HEK293 (cell line): ENCODE measurements around the gene SAMD4B.

Experiments used
- CTCF ChIA-PET: fragments of 350-600 bp; formaldehyde crosslinking; extraction: SDS; loops from one replicate; lab custom pipeline; 2021; ENCODE audit warnings: antibody characterized with exemption; lab: Yijun Ruan, JAX
- POLR2A ChIA-PET: fragments of 300-600 bp; formaldehyde crosslinking; extraction: SDS; loops from one replicate; lab custom pipeline; 2020; ENCODE audit warnings: antibody characterized with exemption, inconsistent platforms; lab: Yijun Ruan, JAX
- H3K27ac ChIP-seq: fragments of 200-500 bp; sonication (Bioruptor generic); 2 replicates; pipeline ENCODE4 v1.5.1; 2014; ENCODE audit warnings: low read depth, low read length, control low read depth, inconsistent platforms; ENCODE audit errors: extremely low read depth
- H3K36me3 ChIP-seq, 2 experiments: fragments of 200-500 bp in 1 of 2; sonication (Bioruptor generic) in 1 of 2; 1 replicate in 1 of 2; 2 replicates in 1 of 2; pipeline ENCODE4 v1.5.1; 2014 to 2017; ENCODE audit warnings: inconsistent platforms in 2 of 2, low read length in 2 of 2; ENCODE audit not compliant: control insufficient read depth in 2 of 2, insufficient read depth in 1 of 2
- H3K4me1 ChIP-seq: fragments of 200-500 bp; sonication (Bioruptor generic); 2 replicates; pipeline ENCODE4 v1.5.1; 2014; ENCODE audit warnings: mild to moderate bottlenecking, low read length, inconsistent platforms; ENCODE audit not compliant: control insufficient read depth, insufficient read depth
- H3K4me3 ChIP-seq: 2 replicates; pipeline ENCODE4 v1.5.1; 2011; ENCODE audit warnings: low read depth, mild to moderate bottlenecking, control low read depth, low read length, moderate library complexity
- H3K9me3 ChIP-seq: fragments of 200-500 bp; sonication (Bioruptor generic); 2 replicates; pipeline ENCODE4 v1.5.1; 2014; ENCODE audit warnings: low read depth, low read length, inconsistent platforms; ENCODE audit not compliant: control insufficient read depth, insufficient read depth
- CTCF ChIP-seq: fragments of 450-650 bp; formaldehyde crosslinking; IDR thresholded peaks from 2 replicates; pipeline ENCODE4 v1.5.1; 2016; ENCODE audit warnings: missing biosample characterization, missing genetic modification characterization
- KLF7 ChIP-seq: fragments of 450-650 bp; formaldehyde crosslinking; IDR thresholded peaks from 2 replicates; pipeline ENCODE4 v1.5.1; 2016; ENCODE audit warnings: missing biosample characterization, missing genetic modification characterization, borderline replicate concordance
- MEIS1 ChIP-seq: sonication (generic); formaldehyde crosslinking; IDR thresholded peaks from 2 replicates; pipeline ENCODE4 v1.8.1; 2022; ENCODE audit warnings: missing genetic modification reagents, mild to moderate bottlenecking, borderline replicate concordance
- PRDM10 ChIP-seq: fragments of 450-650 bp; formaldehyde crosslinking; IDR thresholded peaks from 2 replicates; pipeline ENCODE4 v1.5.1; 2016; ENCODE audit warnings: missing biosample characterization, missing genetic modification characterization
- SCRT2 ChIP-seq: fragments of 450-650 bp; formaldehyde crosslinking; IDR thresholded peaks from 2 replicates; pipeline ENCODE4 v1.5.1; 2016; ENCODE audit warnings: missing biosample characterization, missing genetic modification characterization
- ZBTB21 ChIP-seq: fragments of 450-650 bp; formaldehyde crosslinking; IDR thresholded peaks from 2 replicates; pipeline ENCODE4 v1.5.1; 2017; ENCODE audit warnings: missing biosample characterization, missing genetic modification characterization
- ZBTB48 ChIP-seq: fragments of 450-650 bp; formaldehyde crosslinking; IDR thresholded peaks from 2 replicates; pipeline ENCODE4 v1.5.1; 2016; ENCODE audit warnings: missing biosample characterization, missing genetic modification characterization
- ZBTB49 ChIP-seq: fragments of 450-650 bp; formaldehyde crosslinking; IDR thresholded peaks from 2 replicates; pipeline ENCODE4 v1.5.1; 2016; ENCODE audit warnings: missing biosample characterization, missing genetic modification characterization, low read depth
- ZNF10 ChIP-seq: fragments of 450-650 bp; formaldehyde crosslinking; IDR thresholded peaks from 2 replicates; pipeline ENCODE4 v1.5.1; 2017; ENCODE audit warnings: missing biosample characterization, missing genetic modification characterization
- ZNF132 ChIP-seq: fragments of 450-650 bp; formaldehyde crosslinking; IDR thresholded peaks from 2 replicates; pipeline ENCODE4 v1.5.1; 2017; ENCODE audit warnings: missing biosample characterization, missing genetic modification characterization, borderline replicate concordance
- ZNF2 ChIP-seq: fragments of 450-650 bp; formaldehyde crosslinking; IDR thresholded peaks from 2 replicates; pipeline ENCODE4 v1.5.1; 2016; ENCODE audit warnings: missing biosample characterization, missing genetic modification characterization
- ZNF302 ChIP-seq: fragments of 450-650 bp; formaldehyde crosslinking; IDR thresholded peaks from 2 replicates; pipeline ENCODE4 v1.5.1; 2016; ENCODE audit warnings: missing biosample characterization, missing genetic modification characterization, low read depth
- ZNF341 ChIP-seq: fragments of 450-650 bp; formaldehyde crosslinking; IDR thresholded peaks from 2 replicates; pipeline ENCODE4; 2016; ENCODE audit warnings: low read depth, missing biosample characterization, missing genetic modification characterization
- ZNF354C ChIP-seq: fragments of 450-650 bp; formaldehyde crosslinking; IDR thresholded peaks from 2 replicates; pipeline ENCODE4 v1.5.1; 2016; ENCODE audit warnings: missing biosample characterization, missing genetic modification characterization, low read depth, borderline replicate concordance
- ZNF366 ChIP-seq: fragments of 450-650 bp; formaldehyde crosslinking; conservative IDR thresholded peaks from 2 replicates; pipeline ENCODE4 v1.5.1; 2016; ENCODE audit warnings: missing biosample characterization, missing genetic modification characterization
- ZNF529 ChIP-seq: fragments of 450-650 bp; formaldehyde crosslinking; IDR thresholded peaks from 2 replicates; pipeline ENCODE4 v1.5.1; 2017; ENCODE audit warnings: missing genetic modification characterization, missing biosample characterization; ENCODE audit not compliant: insufficient replicate concordance
- ZNF596 ChIP-seq: fragments of 450-650 bp; IDR thresholded peaks from 2 replicates; pipeline ENCODE4 v1.5.0; 2018; ENCODE audit warnings: missing biosample characterization, mild to moderate bottlenecking, missing genetic modification characterization, moderate library complexity
- ZNF629 ChIP-seq: fragments of 450-650 bp; formaldehyde crosslinking; IDR thresholded peaks from 2 replicates; pipeline ENCODE4 v1.5.1; 2017; ENCODE audit warnings: missing biosample characterization, missing genetic modification characterization
- ZNF660 ChIP-seq: fragments of 450-650 bp; IDR thresholded peaks from 2 replicates; pipeline ENCODE4 v1.5.1; 2018; ENCODE audit warnings: missing biosample characterization, mild to moderate bottlenecking, missing genetic modification characterization
- ZNF768 ChIP-seq: fragments of 450-650 bp; formaldehyde crosslinking; IDR thresholded peaks from 2 replicates; pipeline ENCODE4 v1.5.1; 2018; ENCODE audit warnings: missing biosample characterization, mild to moderate bottlenecking, missing genetic modification characterization
- ZNF777 ChIP-seq: fragments of 450-650 bp; formaldehyde crosslinking; IDR thresholded peaks from 2 replicates; pipeline ENCODE4 v1.5.1; 2017; ENCODE audit warnings: missing biosample characterization, missing genetic modification characterization, borderline replicate concordance
- ZNF785 ChIP-seq: fragments of 450-650 bp; formaldehyde crosslinking; IDR thresholded peaks from 2 replicates; pipeline ENCODE4 v1.5.1; 2016; ENCODE audit warnings: missing biosample characterization, missing genetic modification characterization
- ZSCAN16 ChIP-seq: fragments of 450-650 bp; formaldehyde crosslinking; IDR thresholded peaks from 2 replicates; pipeline ENCODE4 v1.5.1; 2016; ENCODE audit warnings: missing biosample characterization, missing genetic modification characterization
- TF ChIP-seq, protein P1 (sequence below): fragments of 450-650 bp; formaldehyde crosslinking; IDR thresholded peaks from 2 replicates; pipeline ENCODE4 v1.5.1; 2016; ENCODE audit warnings: missing biosample characterization, missing genetic modification characterization
- TF ChIP-seq, protein P2 (sequence below): fragments of 450-650 bp; formaldehyde crosslinking; IDR thresholded peaks from 2 replicates; pipeline ENCODE4 v1.5.1; 2016; ENCODE audit warnings: missing biosample characterization, missing genetic modification characterization

The SAMD4B gene

DNA sequence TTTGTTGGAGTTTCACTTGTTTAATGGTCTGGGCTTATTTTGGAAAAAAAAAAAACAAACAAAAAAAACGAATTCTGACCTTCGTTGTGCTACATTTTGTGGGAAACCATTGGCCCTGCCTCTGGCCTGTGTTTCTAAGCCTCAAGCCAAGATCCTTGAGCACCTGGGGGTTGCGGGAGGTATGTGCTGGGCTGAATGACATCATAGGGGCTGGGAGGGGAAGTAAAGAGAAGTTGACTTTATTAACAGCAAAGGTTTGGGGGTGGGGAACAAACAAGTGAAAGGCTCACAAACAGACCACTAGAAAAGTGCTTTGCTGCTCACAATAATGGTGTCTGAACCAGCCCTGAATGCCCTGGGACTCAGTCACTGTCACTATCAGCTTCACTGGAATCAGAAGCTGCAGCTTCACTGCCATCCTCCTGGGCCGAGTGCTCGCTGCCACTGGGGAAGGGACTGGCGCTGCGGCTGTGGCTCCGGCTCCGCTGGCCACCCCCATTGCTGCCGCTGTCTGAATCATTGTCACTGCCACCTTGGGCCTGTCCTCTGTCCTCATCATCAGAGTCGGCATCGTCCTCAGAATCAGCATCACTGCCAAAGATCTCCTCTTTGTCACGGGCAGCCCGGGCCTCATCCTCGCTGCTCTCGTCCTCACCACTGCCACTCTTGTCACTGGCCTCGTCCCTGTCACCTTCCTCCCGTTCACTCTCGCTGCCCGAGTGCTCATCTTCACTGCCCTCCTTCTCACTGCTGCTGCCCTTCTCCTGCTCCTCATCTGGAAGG, 43.6 kb downstream of the SAMD4B start:
- ChIA-PET CTCF (interaction anchor here (0.5 to 1.1 kb wide), 3 partner anchors 26 to 63 kb away, joined by 3 read pairs; no protein-coding TSS in a partner anchor), POLR2A (interaction anchor here (0.6 to 2.1 kb wide), 4 partner anchors 10 to 181 kb away, joined by 5 to 9 read pairs (median 7); partner anchors contain the start of genes RPS16 and ZFP36)
- peaks cover 87 to 89% of the 10 kb centered on the region in 2 experiments for H3K36me3 ChIP-seq
- no peak overlapping the region for H3K4me3 ChIP-seq
- peaks cover 17% of the 10 kb centered on the region for H3K4me1 ChIP-seq
- H3K9me3 ChIP-seq = no peaks in the 10 kb centered on the region
- peak overlapping the region; percentile 11 for H3K27ac ChIP-seq
- TF ChIP-seq MEIS1 (CRISPR knock-in tag) (no peak), ZNF629 (tag by site-specific recombination) (peak; percentile 82), ZNF777 (tag by site-specific recombination) (no peak), ZNF2 (no peak), ZNF366 (tag by site-specific recombination) (peak; percentile 66), SCRT2 (tag by site-specific recombination) (no peak), ZBTB48 (tag by site-specific recombination) (no peak), ZSCAN16 (tag by site-specific recombination) (no peak), ZNF785 (tag by site-specific recombination) (no peak), ZNF302 (tag by site-specific recombination) (no peak), CTCF (tag by site-specific recombination) (no peak), PRDM10 (tag by site-specific recombination) (no peak), ZNF529 (tag by site-specific recombination) (no peak), KLF7 (tag by site-specific recombination) (no peak), ZNF596 (tag by site-specific recombination) (no peak), ZNF660 (no peak), ZNF10 (tag by site-specific recombination) (0 out of 2 replicates have a peak, but pooled peaks have one; percentile 47), ZNF132 (tag by site-specific recombination) (no peak), ZNF768 (no peak), ZNF354C (no peak), ZNF341 (no peak), ZBTB21 (tag by site-specific recombination) (peak; percentile 72; the same call in 1 of the 2 replicates), ZBTB49 (tag by site-specific recombination) (no peak)
- TF ChIP-seq, protein P1, sequence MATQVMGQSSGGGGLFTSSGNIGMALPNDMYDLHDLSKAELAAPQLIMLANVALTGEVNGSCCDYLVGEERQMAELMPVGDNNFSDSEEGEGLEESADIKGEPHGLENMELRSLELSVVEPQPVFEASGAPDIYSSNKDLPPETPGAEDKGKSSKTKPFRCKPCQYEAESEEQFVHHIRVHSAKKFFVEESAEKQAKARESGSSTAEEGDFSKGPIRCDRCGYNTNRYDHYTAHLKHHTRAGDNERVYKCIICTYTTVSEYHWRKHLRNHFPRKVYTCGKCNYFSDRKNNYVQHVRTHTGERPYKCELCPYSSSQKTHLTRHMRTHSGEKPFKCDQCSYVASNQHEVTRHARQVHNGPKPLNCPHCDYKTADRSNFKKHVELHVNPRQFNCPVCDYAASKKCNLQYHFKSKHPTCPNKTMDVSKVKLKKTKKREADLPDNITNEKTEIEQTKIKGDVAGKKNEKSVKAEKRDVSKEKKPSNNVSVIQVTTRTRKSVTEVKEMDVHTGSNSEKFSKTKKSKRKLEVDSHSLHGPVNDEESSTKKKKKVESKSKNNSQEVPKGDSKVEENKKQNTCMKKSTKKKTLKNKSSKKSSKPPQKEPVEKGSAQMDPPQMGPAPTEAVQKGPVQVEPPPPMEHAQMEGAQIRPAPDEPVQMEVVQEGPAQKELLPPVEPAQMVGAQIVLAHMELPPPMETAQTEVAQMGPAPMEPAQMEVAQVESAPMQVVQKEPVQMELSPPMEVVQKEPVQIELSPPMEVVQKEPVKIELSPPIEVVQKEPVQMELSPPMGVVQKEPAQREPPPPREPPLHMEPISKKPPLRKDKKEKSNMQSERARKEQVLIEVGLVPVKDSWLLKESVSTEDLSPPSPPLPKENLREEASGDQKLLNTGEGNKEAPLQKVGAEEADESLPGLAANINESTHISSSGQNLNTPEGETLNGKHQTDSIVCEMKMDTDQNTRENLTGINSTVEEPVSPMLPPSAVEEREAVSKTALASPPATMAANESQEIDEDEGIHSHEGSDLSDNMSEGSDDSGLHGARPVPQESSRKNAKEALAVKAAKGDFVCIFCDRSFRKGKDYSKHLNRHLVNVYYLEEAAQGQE (tag by site-specific recombination) = no peak
- TF ChIP-seq, protein P2, sequence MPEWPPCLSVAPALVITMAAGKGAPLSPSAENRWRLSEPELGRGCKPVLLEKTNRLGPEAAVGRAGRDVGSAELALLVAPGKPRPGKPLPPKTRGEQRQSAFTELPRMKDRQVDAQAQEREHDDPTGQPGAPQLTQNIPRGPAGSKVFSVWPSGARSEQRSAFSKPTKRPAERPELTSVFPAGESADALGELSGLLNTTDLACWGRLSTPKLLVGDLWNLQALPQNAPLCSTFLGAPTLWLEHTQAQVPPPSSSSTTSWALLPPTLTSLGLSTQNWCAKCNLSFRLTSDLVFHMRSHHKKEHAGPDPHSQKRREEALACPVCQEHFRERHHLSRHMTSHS (tag by site-specific recombination) = no peak
